ENCODE data around the gene KIAA2012. TPM values are rescaled to one million over a fixed set of nuclear protein-coding genes. Genes with fewer than 3 reads are reported as not detected.

Gene KIAA2012
- total RNA-seq, 1 donor from 2014 or later, result not detected

DNA sequence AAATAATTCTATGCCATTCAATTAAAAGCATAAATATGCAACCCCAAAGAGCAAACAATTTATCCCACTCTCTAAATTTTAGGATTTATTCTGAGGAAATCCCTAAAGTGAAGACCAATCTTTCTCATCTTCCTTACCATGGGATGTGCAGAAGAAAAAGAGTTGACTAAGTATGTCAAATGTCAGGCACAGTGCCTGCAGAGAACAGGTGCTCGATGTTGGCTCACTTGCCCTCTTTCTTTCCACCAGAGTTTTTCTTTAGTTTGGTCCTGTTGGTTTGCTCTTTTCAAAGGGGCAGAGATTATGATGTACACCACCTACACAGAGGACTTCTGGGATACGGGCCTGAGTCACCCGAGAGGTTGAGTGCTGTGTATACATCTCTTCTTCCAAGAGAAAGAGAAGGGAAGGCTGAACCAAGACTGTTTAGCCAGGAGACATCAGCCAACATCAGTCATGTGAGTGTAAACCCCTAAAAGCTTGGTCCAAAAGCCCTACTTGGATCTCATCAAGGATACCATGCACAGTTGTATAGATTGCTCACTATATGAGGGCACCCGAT is 113.7 kb downstream of the KIAA2012 start:
- Histone ChIP-seq H3K27me3 (ENCODE audit: insufficient read depth, low read length) (no peaks in the 10 kb centered on the region), H2AFZ (ENCODE audit: low read depth, low read length) (no peak overlapping the region), H3K27ac (ENCODE audit: low read depth, low read length) (no peak overlapping the region), H3K9ac (ENCODE audit: low read length) (no peak overlapping the region), H3K4me1 (ENCODE audit: insufficient read depth, low read length) (peaks cover 10% of the 10 kb centered on the region), H3K4me2 (ENCODE audit: low read length) (no peak overlapping the region), H4K20me1 (ENCODE audit: insufficient read depth, low read length) (no peaks in the 10 kb centered on the region), H3K4me3 (ENCODE audit: insufficient read depth, low read depth, low read length) (no peak overlapping the region), H3K79me2 (ENCODE audit: insufficient read depth, low read length) (no peaks in the 10 kb centered on the region), H3K9me3 (ENCODE audit: insufficient read depth, low read depth, low read length) (no peaks in the 10 kb centered on the region), H3K36me3 (ENCODE audit: insufficient read depth, low read length) (no peaks in the 10 kb centered on the region)
- DNase-seq (ENCODE audit: low read depth), result no peak
- Mint-ChIP-seq H3K27me3 (ENCODE audit: low read depth, unreplicated experiment) (peaks cover 8% of the 10 kb centered on the region), H3K4me1 (ENCODE audit: low read depth, unreplicated experiment) (peaks cover 12% of the 10 kb centered on the region), H3K27ac (ENCODE audit: unreplicated experiment) (no peak overlapping the region), H3K9me3 (ENCODE audit: unreplicated experiment) (peaks cover 2% of the 10 kb centered on the region), H3K36me3 (ENCODE audit: low read depth, unreplicated experiment) (no peaks in the 10 kb centered on the region), H3K4me3 (ENCODE audit: unreplicated experiment) (no peak overlapping the region)
- TF ChIP-seq, protein P1, sequence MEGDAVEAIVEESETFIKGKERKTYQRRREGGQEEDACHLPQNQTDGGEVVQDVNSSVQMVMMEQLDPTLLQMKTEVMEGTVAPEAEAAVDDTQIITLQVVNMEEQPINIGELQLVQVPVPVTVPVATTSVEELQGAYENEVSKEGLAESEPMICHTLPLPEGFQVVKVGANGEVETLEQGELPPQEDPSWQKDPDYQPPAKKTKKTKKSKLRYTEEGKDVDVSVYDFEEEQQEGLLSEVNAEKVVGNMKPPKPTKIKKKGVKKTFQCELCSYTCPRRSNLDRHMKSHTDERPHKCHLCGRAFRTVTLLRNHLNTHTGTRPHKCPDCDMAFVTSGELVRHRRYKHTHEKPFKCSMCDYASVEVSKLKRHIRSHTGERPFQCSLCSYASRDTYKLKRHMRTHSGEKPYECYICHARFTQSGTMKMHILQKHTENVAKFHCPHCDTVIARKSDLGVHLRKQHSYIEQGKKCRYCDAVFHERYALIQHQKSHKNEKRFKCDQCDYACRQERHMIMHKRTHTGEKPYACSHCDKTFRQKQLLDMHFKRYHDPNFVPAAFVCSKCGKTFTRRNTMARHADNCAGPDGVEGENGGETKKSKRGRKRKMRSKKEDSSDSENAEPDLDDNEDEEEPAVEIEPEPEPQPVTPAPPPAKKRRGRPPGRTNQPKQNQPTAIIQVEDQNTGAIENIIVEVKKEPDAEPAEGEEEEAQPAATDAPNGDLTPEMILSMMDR (IDR thresholded peaks at IDR 0.05; ENCODE audit: insufficient read depth, low read depth, low read length), result no peak
- no peak for TF ChIP-seq EZH2 (IDR thresholded peaks at IDR 0.05; ENCODE audit: insufficient read depth, low read length)
- FAIRE-seq, result no peak

- no peaks in the 10 kb centered on the region for H3K36me3 Mint-ChIP-seq (ENCODE audit: low read depth, unreplicated experiment)
- H3K27me3 ChIP-seq (ENCODE audit: insufficient read depth, low read length), result no peaks in the 10 kb centered on the region
- FAIRE-seq (no peak), DNase-seq (ENCODE audit: low read depth) (peak; percentile 62)
- H3K79me2 ChIP-seq (ENCODE audit: insufficient read depth, low read length), result no peaks in the 10 kb centered on the region
- no peak overlapping the region for H3K4me2 ChIP-seq (ENCODE audit: low read length)
- H3K27ac ChIP-seq (ENCODE audit: low read depth, low read length), result no peak overlapping the region
- no peak overlapping the region for H3K4me3 Mint-ChIP-seq (ENCODE audit: unreplicated experiment)
- H4K20me1 ChIP-seq (ENCODE audit: insufficient read depth, low read length), result no peaks in the 10 kb centered on the region
- no peak overlapping the region for H3K9ac ChIP-seq (ENCODE audit: low read length)
- H2AFZ ChIP-seq (ENCODE audit: low read depth, low read length), result no peak overlapping the region
- peaks cover 8% of the 10 kb centered on the region for H3K27me3 Mint-ChIP-seq (ENCODE audit: low read depth, unreplicated experiment)
- H3K4me1 Mint-ChIP-seq (ENCODE audit: low read depth, unreplicated experiment), result peaks cover 12% of the 10 kb centered on the region
- H3K9me3 ChIP-seq (ENCODE audit: insufficient read depth, low read depth, low read length), result no peaks in the 10 kb centered on the region
- H3K9me3 Mint-ChIP-seq (ENCODE audit: unreplicated experiment), result peaks cover 2% of the 10 kb centered on the region
- H3K36me3 ChIP-seq (ENCODE audit: insufficient read depth, low read length), result no peaks in the 10 kb centered on the region
- H3K27ac Mint-ChIP-seq (ENCODE audit: unreplicated experiment), result no peak overlapping the region
- H3K4me3 ChIP-seq (ENCODE audit: insufficient read depth, low read depth, low read length), result no peak overlapping the region
- TF ChIP-seq, protein P1 (IDR thresholded peaks at IDR 0.05; ENCODE audit: insufficient read depth, low read depth, low read length), result no peak
- TF ChIP-seq EZH2 (IDR thresholded peaks at IDR 0.05; ENCODE audit: insufficient read depth, low read length), result no peak
- peaks cover 10% of the 10 kb centered on the region for H3K4me1 ChIP-seq (ENCODE audit: insufficient read depth, low read length)
Observed at GRCh38 chr2:202187570-202187969, 114.5 kb downstream of the KIAA2012 start.

DNA sequence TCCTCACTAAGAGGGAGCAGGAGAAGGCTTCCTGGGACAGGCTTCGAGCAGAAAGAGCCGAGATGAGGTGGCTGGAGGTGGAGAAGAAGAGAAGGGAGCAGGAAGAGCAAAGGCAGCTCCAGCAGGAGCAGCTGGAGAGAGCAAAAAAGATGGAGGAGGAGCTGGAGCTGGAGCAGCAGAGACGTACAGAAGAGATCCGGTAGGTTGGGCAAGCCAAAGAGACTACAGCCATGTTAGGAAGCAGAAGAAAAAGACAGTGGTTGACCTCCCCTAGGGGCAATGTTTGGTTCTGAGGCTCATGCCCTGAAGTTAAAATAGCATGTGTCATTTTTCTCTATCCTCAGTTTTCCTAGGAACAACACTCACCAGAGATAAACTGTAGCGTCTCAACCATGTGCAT is 120.2 kb downstream of the KIAA2012 start:
- Mint-ChIP-seq H3K4me3 (ENCODE audit: unreplicated experiment) (no peak overlapping the region), H3K4me1 (ENCODE audit: low read depth, unreplicated experiment) (peaks cover 2% of the 10 kb centered on the region), H3K36me3 (ENCODE audit: low read depth, unreplicated experiment) (no peaks in the 10 kb centered on the region), H3K9me3 (ENCODE audit: unreplicated experiment) (peaks cover 2% of the 10 kb centered on the region), H3K27ac (ENCODE audit: unreplicated experiment) (no peak overlapping the region), H3K27me3 (ENCODE audit: low read depth, unreplicated experiment) (peaks cover 13% of the 10 kb centered on the region)
- H3K9ac ChIP-seq (ENCODE audit: low read length), result no peak overlapping the region
- no peaks in the 10 kb centered on the region for H4K20me1 ChIP-seq (ENCODE audit: insufficient read depth, low read length)
- no peak for TF ChIP-seq EZH2 (IDR thresholded peaks at IDR 0.05; ENCODE audit: insufficient read depth, low read length)
- TF ChIP-seq, protein P1 (IDR thresholded peaks at IDR 0.05; ENCODE audit: insufficient read depth, low read depth, low read length), result no peak
- no peaks in the 10 kb centered on the region for H3K4me1 ChIP-seq (ENCODE audit: insufficient read depth, low read length)
- H3K36me3 ChIP-seq (ENCODE audit: insufficient read depth, low read length), result no peaks in the 10 kb centered on the region
- no peak overlapping the region for H2AFZ ChIP-seq (ENCODE audit: low read depth, low read length)
- H3K79me2 ChIP-seq (ENCODE audit: insufficient read depth, low read length), result no peaks in the 10 kb centered on the region
- H3K27me3 ChIP-seq (ENCODE audit: insufficient read depth, low read length), result no peaks in the 10 kb centered on the region
- no peak overlapping the region for H3K4me3 ChIP-seq (ENCODE audit: insufficient read depth, low read depth, low read length)
- no peak for FAIRE-seq
- DNase-seq (ENCODE audit: low read depth), result no peak
- H3K9me3 ChIP-seq (ENCODE audit: insufficient read depth, low read depth, low read length), result no peaks in the 10 kb centered on the region
- H3K27ac ChIP-seq (ENCODE audit: low read depth, low read length), result no peak overlapping the region
- H3K4me2 ChIP-seq (ENCODE audit: low read length), result no peak overlapping the region
